Activated naive CD8-positive, alpha-beta T cell treated with anti-CD3 and anti-CD28 coated beads, Interleukin-2, amount 10 ng/mL, durations not matched to agents 7 days and 5 days (primary cell): Measurements from ENCODE around the gene TFDP1. TPM values are rescaled to one million over a fixed set of nuclear protein-coding genes. Genes with fewer than 3 reads are reported as not detected.
"Not testable (repeated sequence)": the region's sequence is repeated elsewhere in the genome, so short reads cannot be mapped to it uniquely, and the experiment has no call there.

Source experiments
- ATAC-seq: fragments of 150-1000 bp; cut with Tn5 transposase; one replicate; pipeline ENCODE4 v1.10.0; 2021; ENCODE audit warnings: low read depth, moderate library complexity
- POLR2A ChIA-PET: fragments of 350-600 bp; sonication (Branson Sonifier 250); formaldehyde crosslinking; loops from one replicate; lab custom pipeline; 2021; ENCODE audit warnings: antibody characterized with exemption; lab: Charles Lee
- DNase-seq: peaks from one replicate; pipeline ENCODE4 v3.0.0; 2021
- H3K27ac Mint-ChIP-seq: one replicate; pipeline ENCODE4 v1.8.0; 2022; ENCODE audit warnings: mild to moderate bottlenecking, mixed read lengths
- H3K27me3 Mint-ChIP-seq: one replicate; pipeline ENCODE4 v1.8.0; 2022; ENCODE audit warnings: mild to moderate bottlenecking, moderate library complexity, mixed read lengths
- H3K36me3 Mint-ChIP-seq: one replicate; pipeline ENCODE4 v1.8.0; 2021; ENCODE audit warnings: mild to moderate bottlenecking, mixed read lengths
- H3K4me1 Mint-ChIP-seq: one replicate; pipeline ENCODE4 v1.8.0; 2021; ENCODE audit warnings: mixed read lengths
- H3K4me3 Mint-ChIP-seq: one replicate; pipeline ENCODE4 v1.8.0; 2022; ENCODE audit warnings: mild to moderate bottlenecking, moderate library complexity, mixed read lengths
- H3K9me3 Mint-ChIP-seq: one replicate; pipeline ENCODE4 v1.8.0; 2021; ENCODE audit warnings: mixed read lengths
- total RNA-seq, 2 experiments: library from RNA; stranded (reverse); gene quantifications; one replicate each; pipeline ENCODE4 v1.2.3, GENCODE V29; 2021

Gene TFDP1
- total RNA-seq, 2 experiments from 2014 or later: 103 to 117 TPM

GRCh38 chr13:113612607-113613006 lies 28.1 kb downstream of the TFDP1 start:
- peaks cover 6% of the 10 kb centered on the region for H3K4me1 Mint-ChIP-seq

DNA sequence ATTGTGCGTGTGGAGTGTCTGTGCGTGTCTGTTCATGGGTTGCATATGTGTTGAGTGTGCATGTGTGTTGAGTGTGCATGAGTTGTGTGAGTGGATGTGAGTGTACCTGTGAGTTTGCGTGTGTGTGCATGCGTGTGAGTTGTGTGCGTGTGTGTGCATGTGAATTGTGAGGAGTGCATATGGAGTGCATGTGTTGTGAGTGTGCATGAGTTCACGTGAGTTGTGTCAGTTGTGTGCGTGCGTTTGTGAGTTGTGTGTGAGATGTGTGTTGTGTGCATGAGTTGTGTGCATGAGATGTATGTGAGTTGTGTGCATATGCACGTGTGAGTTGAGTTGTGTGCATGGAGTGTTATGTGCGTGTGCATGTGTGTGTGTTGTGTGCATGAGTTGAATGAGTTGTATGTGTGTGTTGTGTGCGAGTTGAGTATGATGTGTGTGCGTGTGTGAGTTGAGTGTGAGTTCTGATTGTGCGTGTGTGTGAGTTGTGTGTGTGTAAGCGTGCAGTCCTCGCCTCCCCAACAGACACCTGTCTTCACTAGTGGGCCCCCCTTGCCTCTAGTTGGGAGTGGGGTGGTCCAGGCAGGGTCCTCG lies 29.3 kb downstream of the TFDP1 start:
- Mint-ChIP-seq H3K27ac (no peak overlapping the region), H3K9me3 (no peaks in the 10 kb centered on the region), H3K36me3 (peaks cover 10% of the 10 kb centered on the region), H3K4me3 (no peak overlapping the region), H3K27me3 (no peaks in the 10 kb centered on the region), H3K4me1 (peaks cover 4% of the 10 kb centered on the region)
- no peak for DNase-seq
- ATAC-seq: no peak
- POLR2A ChIA-PET: no interaction called here

More at GRCh38 chr13:113612607-113613006, 28.1 kb downstream of the TFDP1 start:
- H3K27ac Mint-ChIP-seq: no peak overlapping the region
- H3K4me3 Mint-ChIP-seq: no peak overlapping the region
- DNase-seq (no peak), ATAC-seq (no peak)
- H3K27me3 Mint-ChIP-seq: no peaks in the 10 kb centered on the region
- peaks cover 13% of the 10 kb centered on the region for H3K36me3 Mint-ChIP-seq
- POLR2A ChIA-PET: no interaction called here
- no peaks in the 10 kb centered on the region for H3K9me3 Mint-ChIP-seq

DNA sequence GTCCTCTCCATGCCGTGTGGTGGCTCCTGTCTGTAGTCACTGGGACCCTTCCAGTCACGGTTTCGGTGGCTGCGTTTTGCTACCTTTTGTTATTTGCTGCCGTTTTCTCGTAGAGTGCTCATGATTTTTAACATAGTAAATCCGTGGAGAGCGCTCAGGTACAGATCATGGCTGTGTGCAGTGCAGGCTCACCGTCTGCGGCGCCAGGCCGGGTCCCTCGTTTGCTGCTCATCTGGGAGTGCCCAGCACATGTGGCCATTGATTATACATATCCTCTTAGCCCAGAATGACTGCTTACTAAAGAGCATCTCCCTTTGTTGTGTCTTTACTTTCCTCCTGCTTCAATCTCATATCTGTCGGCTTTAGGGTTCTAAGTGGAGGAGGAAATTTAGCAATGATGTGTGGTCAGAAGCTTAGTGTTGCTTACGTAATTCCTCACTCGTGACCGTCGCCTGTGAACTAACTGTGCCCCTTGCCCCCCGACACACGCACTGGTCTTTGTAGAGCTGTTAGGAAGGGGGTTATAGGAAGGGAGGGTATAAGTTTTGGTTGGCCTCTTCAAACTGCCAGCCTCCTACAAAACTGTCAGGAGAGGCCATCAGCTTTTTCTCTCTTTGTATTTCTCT lies 31.8 kb downstream of the TFDP1 start:
- peaks cover 6% of the 10 kb centered on the region for H3K36me3 Mint-ChIP-seq
- POLR2A ChIA-PET: no interaction called here
- no peaks in the 10 kb centered on the region for H3K9me3 Mint-ChIP-seq
- H3K4me3 Mint-ChIP-seq: no peak overlapping the region
- H3K27ac Mint-ChIP-seq: no peak overlapping the region
- H3K4me1 Mint-ChIP-seq: peaks cover 2% of the 10 kb centered on the region
- ATAC-seq: no peak
- DNase-seq: no peak
- no peaks in the 10 kb centered on the region for H3K27me3 Mint-ChIP-seq

DNA sequence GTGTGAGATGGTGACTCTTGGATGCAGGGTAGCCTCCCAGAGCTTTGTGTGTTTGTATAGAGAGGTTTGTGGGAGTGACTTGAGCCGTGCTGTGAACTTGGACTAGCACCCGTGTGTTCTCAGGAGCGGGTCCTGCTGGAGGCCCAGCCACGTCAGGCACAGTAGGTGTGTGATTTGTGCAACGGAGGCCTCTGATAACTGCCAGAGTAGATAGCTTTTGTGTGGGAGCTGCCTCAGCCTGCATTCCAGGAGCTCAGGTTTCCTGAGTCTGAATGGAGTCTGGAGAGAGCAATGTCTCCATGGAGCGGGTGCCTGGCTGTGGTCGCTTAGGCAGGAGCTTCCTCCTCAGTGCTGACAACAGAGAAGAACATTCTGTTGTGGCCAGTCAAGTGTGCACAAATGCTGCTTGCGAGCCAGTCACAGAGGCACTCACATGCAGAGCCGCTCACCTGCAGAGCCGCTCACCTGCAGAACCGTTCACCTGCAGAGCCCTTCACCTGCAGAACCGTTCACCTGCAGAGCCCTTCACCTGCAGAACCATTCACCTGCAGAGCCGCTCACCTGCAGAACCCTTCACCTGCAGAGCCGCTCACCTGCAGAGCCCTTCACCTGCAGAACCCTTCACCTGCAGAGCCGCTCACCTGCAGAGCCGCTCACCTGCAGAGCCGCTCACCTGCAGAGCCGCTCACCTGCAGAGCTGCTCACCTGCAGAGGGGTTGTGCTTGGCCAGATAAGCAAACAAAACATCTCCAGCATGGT lies 32.6 kb downstream of the TFDP1 start:
- Mint-ChIP-seq H3K27me3 (no peaks in the 10 kb centered on the region), H3K4me1 (no peaks in the 10 kb centered on the region), H3K36me3 (peaks cover 2% of the 10 kb centered on the region), H3K27ac (no peak overlapping the region), H3K9me3 (no peaks in the 10 kb centered on the region), H3K4me3 (no peak overlapping the region)
- no peak for ATAC-seq
- POLR2A ChIA-PET: no interaction called here
- no peak for DNase-seq

- Mint-ChIP-seq H3K4me3 (no peak overlapping the region), H3K36me3 (peaks cover 3% of the 10 kb centered on the region), H3K27me3 (no peaks in the 10 kb centered on the region), H3K27ac (no peak overlapping the region), H3K4me1 (no peaks in the 10 kb centered on the region), H3K9me3 (no peaks in the 10 kb centered on the region)
- no peak for ATAC-seq
- DNase-seq: no peak
- POLR2A ChIA-PET: no interaction called here
Measured at GRCh38 chr13:113617961-113618360, 33.4 kb downstream of the TFDP1 start.

- no peaks in the 10 kb centered on the region for H3K27me3 Mint-ChIP-seq
- no peak for DNase-seq
- peaks cover 4% of the 10 kb centered on the region for H3K36me3 Mint-ChIP-seq
- ATAC-seq: no peak
- POLR2A ChIA-PET: no interaction called here
- no peak overlapping the region for H3K4me3 Mint-ChIP-seq
- H3K4me1 Mint-ChIP-seq: no peaks in the 10 kb centered on the region
- H3K27ac Mint-ChIP-seq: no peak overlapping the region
- no peaks in the 10 kb centered on the region for H3K9me3 Mint-ChIP-seq
Measured at GRCh38 chr13:113618455-113618854, 33.9 kb downstream of the TFDP1 start.

GRCh38 chr13:113620036-113620796 lies 35.7 kb downstream of the TFDP1 start:
- Mint-ChIP-seq H3K4me3 (no peak overlapping the region), H3K27ac (no peak overlapping the region), H3K9me3 (no peaks in the 10 kb centered on the region), H3K27me3 (no peaks in the 10 kb centered on the region), H3K4me1 (no peaks in the 10 kb centered on the region), H3K36me3 (peaks cover 19% of the 10 kb centered on the region)
- DNase-seq: no peak
- POLR2A ChIA-PET: no interaction called here
- ATAC-seq: no peak

DNA sequence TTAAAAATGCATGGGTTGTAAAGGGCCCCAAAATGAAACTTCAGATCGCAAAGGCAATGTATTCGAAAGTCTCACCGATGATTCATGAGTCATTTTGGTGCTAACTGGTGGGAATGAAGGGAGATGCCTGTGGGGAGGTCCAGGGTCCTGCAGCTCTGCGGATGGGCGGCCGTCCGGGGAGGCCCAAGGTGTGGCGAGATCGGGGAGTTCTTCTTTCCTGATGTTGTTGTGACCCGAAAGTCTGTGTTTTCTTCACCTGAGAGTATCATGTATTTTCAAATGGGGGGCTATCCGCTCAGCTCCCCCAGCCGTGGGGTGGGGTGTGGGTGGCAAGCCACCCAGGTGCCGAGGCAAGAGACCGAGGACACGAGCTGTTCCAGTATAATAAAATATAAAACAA lies 36.5 kb downstream of the TFDP1 start:
- DNase-seq (no peak), ATAC-seq (no peak)
- Mint-ChIP-seq H3K4me1 (no peaks in the 10 kb centered on the region), H3K9me3 (no peaks in the 10 kb centered on the region), H3K36me3 (peaks cover 21% of the 10 kb centered on the region), H3K27me3 (no peaks in the 10 kb centered on the region), H3K27ac (no peak overlapping the region), H3K4me3 (no peak overlapping the region)
- POLR2A ChIA-PET: no interaction called here

GRCh38 chr13:113621498-113621897 lies 36.9 kb downstream of the TFDP1 start:
- H3K4me3 Mint-ChIP-seq, H3K9me3 Mint-ChIP-seq, H3K27me3 Mint-ChIP-seq, POLR2A ChIA-PET, DNase-seq, H3K27ac Mint-ChIP-seq, H3K4me1 Mint-ChIP-seq, ATAC-seq: not testable (repeated sequence)
- peaks cover 23% of the 10 kb centered on the region for H3K36me3 Mint-ChIP-seq

GRCh38 chr13:113621986-113622550 lies 37.5 kb downstream of the TFDP1 start:
- H3K36me3 Mint-ChIP-seq: peaks cover 23% of the 10 kb centered on the region
- H3K4me3 Mint-ChIP-seq, H3K27ac Mint-ChIP-seq, H3K9me3 Mint-ChIP-seq, H3K4me1 Mint-ChIP-seq, H3K27me3 Mint-ChIP-seq, ATAC-seq, POLR2A ChIA-PET, DNase-seq: not testable (repeated sequence)

- no peak for ATAC-seq
- no peak overlapping the region for H3K27ac Mint-ChIP-seq
- H3K27me3 Mint-ChIP-seq: no peaks in the 10 kb centered on the region
- no peaks in the 10 kb centered on the region for H3K4me1 Mint-ChIP-seq
- H3K4me3 Mint-ChIP-seq: no peak overlapping the region
- no peak for DNase-seq
- POLR2A ChIA-PET: no interaction called here
- no peaks in the 10 kb centered on the region for H3K9me3 Mint-ChIP-seq
- H3K36me3 Mint-ChIP-seq: peaks cover 23% of the 10 kb centered on the region
Measured at GRCh38 chr13:113622791-113623490, 38.4 kb downstream of the TFDP1 start.

DNA sequence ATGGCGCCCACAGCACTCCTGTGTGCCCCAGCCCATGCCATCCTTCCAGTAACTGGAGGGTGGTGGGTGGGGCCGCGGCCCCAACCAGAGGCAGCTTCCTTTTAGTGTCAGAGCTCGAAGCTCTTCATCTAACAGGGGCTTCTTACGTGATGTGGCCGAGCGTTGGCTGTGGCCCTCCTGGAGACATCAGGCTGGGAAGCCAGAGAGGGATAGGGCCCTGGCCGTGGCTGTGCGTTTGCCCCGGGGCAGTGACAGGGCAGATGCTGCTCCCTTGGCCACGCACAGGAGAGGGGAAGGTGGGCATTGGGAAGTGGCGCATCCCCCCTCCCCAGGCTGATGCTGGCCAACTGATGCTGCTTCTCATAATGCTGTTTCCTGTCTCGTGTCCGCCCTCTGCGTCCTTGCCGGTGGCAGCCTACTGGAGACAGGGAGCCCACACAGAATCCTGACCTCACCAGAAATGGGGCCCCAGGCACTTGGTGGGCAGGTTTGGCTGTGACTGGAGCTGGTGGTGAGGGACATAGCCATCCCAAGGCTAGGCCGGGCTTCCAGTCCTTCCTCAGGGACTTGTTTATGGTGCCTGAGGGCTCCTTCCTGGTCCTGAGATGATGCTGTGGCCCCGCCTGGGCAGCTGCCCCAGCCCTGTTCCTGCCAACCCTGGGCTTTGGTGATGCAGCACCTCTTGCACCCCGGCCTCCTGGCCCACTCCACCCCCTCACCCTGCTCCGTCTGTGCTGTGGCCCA lies 39.1 kb downstream of the TFDP1 start:
- ATAC-seq (no peak), DNase-seq (no peak)
- Mint-ChIP-seq H3K4me1 (no peaks in the 10 kb centered on the region), H3K36me3 (peaks cover 23% of the 10 kb centered on the region), H3K9me3 (no peaks in the 10 kb centered on the region), H3K27me3 (no peaks in the 10 kb centered on the region), H3K4me3 (no peak overlapping the region), H3K27ac (no peak overlapping the region)
- POLR2A ChIA-PET: no interaction called here
